Measurements from ENCODE around the gene PALM. TPM values are rescaled to one million over a fixed set of nuclear protein-coding genes. Genes with fewer than 3 reads are reported as not detected.
A peak's percentile ranks its signal among the peaks of the same experiment; 100 is the strongest.

PALM gene
- polyA plus RNA-seq, 4 donors: 12.4 to 37.6 (median 25.3) TPM

DNA sequence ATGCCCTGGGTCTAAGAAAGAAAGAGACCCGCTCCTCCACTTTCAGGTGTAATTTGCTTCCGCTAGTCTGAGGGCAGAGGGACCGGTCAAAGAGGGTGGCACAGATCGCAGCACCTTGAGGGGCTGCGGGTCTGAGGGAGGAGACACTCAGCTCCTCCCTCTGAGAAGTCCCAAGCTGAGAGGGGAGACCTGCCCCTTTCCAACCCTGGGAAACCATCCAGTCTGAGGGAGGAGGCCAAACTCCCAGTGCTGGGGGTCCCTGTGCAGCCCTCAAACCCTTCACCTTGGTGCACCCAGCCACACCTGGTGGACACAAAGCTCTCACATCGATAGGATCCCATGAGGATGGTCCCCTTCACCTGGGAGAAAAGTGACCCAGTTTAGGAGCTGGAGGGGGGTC lies 55.1 kb downstream of the PALM start:
- Histone ChIP-seq H3K27ac (ENCODE audit: low read depth in 1 of 3, low read length in 2 of 3) (no peak overlapping the region), H3K9me3 (ENCODE audit: control insufficient read depth in 2 of 2, insufficient read depth in 1 of 2, low read depth in 1 of 2, low read length in 1 of 2) (peaks cover 0 to 7% of the 10 kb centered on the region in 2 donors), H3K36me3 (ENCODE audit: control insufficient read depth in 3 of 3, insufficient read depth in 2 of 3, low read depth in 1 of 3, low read length in 3 of 3) (peaks cover 0 to 72% (median 28%) of the 10 kb centered on the region in 3 donors), H3K27me3 (ENCODE audit: control insufficient read depth in 3 of 3, insufficient read depth in 3 of 3, low read length in 3 of 3) (no peaks in the 10 kb centered on the region), H3K4me1 (ENCODE audit: control insufficient read depth in 3 of 3, insufficient read depth in 2 of 3, low read depth in 1 of 3, low read length in 2 of 3) (no peaks in the 10 kb centered on the region), H3K4me3 (ENCODE audit: low read depth in 1 of 3, low read length in 3 of 3) (no peak overlapping the region)
- FAIRE-seq: no peak
- no peak for DNase-seq
- 90 to 93% (median 91%) methylated on average over 6 of the region's 6 CpGs for WGBS, 3 donors

DNA sequence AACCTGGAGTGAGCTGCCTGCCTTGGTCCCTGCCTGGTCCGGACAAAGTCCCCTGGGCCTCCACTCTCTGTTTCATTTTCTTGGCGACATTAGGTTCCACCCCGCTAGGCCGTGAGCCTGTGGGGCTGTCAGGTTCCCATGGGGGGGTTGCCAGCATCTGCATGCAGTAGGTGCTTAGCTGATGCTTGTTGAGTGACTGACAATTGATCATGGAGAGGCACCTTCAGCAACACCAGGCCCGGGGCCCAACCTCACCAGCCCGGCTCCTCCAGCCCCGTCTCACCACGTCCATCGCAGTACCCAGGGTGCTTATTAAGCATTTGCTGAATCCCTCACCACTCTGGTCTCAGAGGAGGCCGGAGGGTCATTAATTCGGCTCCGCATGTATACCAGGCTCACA lies 55.6 kb downstream of the PALM start:
- WGBS, 3 donors: 82 to 90% (median 85%) methylated on average over 12 of the region's 12 CpGs
- no peaks in the 10 kb centered on the region for H3K27me3 ChIP-seq (ENCODE audit: control insufficient read depth in 3 of 3, insufficient read depth in 3 of 3, low read length in 3 of 3)
- no peak overlapping the region for H3K27ac ChIP-seq (ENCODE audit: low read depth in 1 of 3, low read length in 2 of 3)
- peaks cover 0 to 4% of the 10 kb centered on the region in 2 donors for H3K9me3 ChIP-seq (ENCODE audit: control insufficient read depth in 2 of 2, insufficient read depth in 1 of 2, low read depth in 1 of 2, low read length in 1 of 2)
- H3K4me3 ChIP-seq (ENCODE audit: low read depth in 1 of 3, low read length in 3 of 3): no peak overlapping the region
- DNase-seq: peak in 1 of 2 donors; percentile 24
- H3K4me1 ChIP-seq (ENCODE audit: control insufficient read depth in 3 of 3, insufficient read depth in 2 of 3, low read depth in 1 of 3, low read length in 2 of 3): no peaks in the 10 kb centered on the region
- FAIRE-seq: no peak
- H3K36me3 ChIP-seq (ENCODE audit: control insufficient read depth in 3 of 3, insufficient read depth in 2 of 3, low read depth in 1 of 3, low read length in 3 of 3): peaks cover 0 to 68% (median 28%) of the 10 kb centered on the region in 3 donors

DNA sequence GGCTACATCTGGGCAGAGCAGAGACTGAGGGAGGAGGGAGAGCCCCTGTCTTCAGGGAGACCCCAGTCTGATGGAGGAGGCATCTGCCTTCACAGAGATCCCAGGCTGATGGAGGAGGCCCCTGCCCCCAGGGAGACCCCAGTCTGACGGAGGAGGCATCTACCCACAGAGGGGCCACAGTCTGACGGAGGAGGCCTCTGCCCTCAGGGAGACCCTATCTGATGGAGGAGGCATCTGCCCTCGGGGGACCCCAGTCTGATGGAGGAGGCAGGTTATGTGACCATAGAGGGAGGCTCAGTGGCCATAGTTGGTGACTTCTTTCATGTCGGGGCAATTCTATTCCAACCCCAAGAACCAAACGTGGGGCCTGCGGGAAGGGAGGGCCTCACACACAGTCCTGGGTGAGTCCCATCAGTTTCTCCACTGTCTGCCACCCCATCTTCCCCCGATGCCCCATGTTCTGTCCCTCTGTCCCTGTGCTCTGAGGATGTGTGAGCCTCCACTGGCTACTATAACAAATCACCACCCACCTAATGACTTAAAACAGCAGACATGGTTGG lies 56.5 kb downstream of the PALM start:
- DNase-seq: peak; percentile 34 to 48
- WGBS, 3 donors: 56 to 81% (median 72%) methylated on average over 7 of the region's 7 CpGs
- Histone ChIP-seq H3K4me1 (ENCODE audit: control insufficient read depth in 3 of 3, insufficient read depth in 2 of 3, low read depth in 1 of 3, low read length in 2 of 3) (no peaks in the 10 kb centered on the region), H3K27me3 (ENCODE audit: control insufficient read depth in 3 of 3, insufficient read depth in 3 of 3, low read length in 3 of 3) (no peaks in the 10 kb centered on the region), H3K4me3 (ENCODE audit: low read depth in 1 of 3, low read length in 3 of 3) (no peak overlapping the region), H3K9me3 (ENCODE audit: control insufficient read depth in 2 of 2, insufficient read depth in 1 of 2, low read depth in 1 of 2, low read length in 1 of 2) (peaks cover 0 to 4% of the 10 kb centered on the region in 2 donors), H3K36me3 (ENCODE audit: control insufficient read depth in 3 of 3, insufficient read depth in 2 of 3, low read depth in 1 of 3, low read length in 3 of 3) (peaks cover 0 to 61% (median 23%) of the 10 kb centered on the region in 3 donors), H3K27ac (ENCODE audit: low read depth in 1 of 3, low read length in 2 of 3) (no peak overlapping the region)
- FAIRE-seq: no peak

DNA sequence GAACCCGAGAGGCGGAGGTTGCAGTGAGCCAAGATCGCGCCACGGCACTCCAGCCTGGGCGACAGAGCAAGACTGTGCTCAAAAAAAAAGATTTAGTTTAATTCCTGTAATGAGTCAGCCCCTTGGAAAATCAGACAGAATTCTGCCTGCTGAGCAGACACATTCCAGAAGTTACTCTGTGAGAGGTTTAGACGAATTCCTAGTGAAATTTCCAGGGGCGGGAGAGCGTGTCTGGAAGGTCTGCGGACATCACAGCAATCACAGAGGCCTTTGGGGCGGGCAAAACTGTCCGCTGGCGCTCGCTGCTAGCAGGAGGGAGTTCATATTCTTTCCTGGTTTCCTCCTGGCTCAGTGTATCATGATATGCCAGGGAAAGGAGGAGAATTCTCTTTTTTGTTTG lies 59.7 kb downstream of the PALM start:
- FAIRE-seq: no peak
- 61 to 84% (median 74%) methylated on average over 14 of the region's 14 CpGs for WGBS, 3 donors
- no peak for DNase-seq
- Histone ChIP-seq H3K9me3 (ENCODE audit: control insufficient read depth in 2 of 2, insufficient read depth in 1 of 2, low read depth in 1 of 2, low read length in 1 of 2) (no peaks in the 10 kb centered on the region), H3K27ac (ENCODE audit: low read depth in 1 of 3, low read length in 2 of 3) (no peak overlapping the region), H3K4me1 (ENCODE audit: control insufficient read depth in 3 of 3, insufficient read depth in 2 of 3, low read depth in 1 of 3, low read length in 2 of 3) (no peaks in the 10 kb centered on the region), H3K4me3 (ENCODE audit: low read depth in 1 of 3, low read length in 3 of 3) (no peak overlapping the region), H3K27me3 (ENCODE audit: control insufficient read depth in 3 of 3, insufficient read depth in 3 of 3, low read length in 3 of 3) (no peaks in the 10 kb centered on the region), H3K36me3 (ENCODE audit: control insufficient read depth in 3 of 3, insufficient read depth in 2 of 3, low read depth in 1 of 3, low read length in 3 of 3) (peaks cover 0 to 31% (median 12%) of the 10 kb centered on the region in 3 donors)

DNA sequence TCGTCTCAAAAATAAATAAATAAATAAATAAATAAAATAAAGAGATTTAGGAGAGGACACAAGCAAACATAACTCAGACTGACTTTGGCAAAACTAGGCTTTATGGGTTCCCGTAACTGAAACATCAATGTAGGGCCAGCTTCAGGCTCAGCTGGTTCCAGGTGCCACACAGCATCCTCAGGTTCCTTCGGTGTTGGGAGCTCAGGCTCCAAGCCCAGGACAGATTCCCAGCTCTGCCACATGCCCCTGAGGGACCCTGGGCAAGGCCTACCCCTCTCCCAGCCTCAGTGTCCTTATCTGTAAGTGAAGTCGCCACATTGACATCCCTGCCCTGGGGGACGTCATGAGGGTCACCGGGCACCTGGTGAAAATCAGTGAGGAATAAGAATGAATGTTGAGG lies 60.9 kb downstream of the PALM start:
- WGBS, 3 donors: 60 to 79% (median 69%) methylated on average over 5 to 6 of the region's 6 CpGs
- no peaks in the 10 kb centered on the region for H3K4me1 ChIP-seq (ENCODE audit: control insufficient read depth in 3 of 3, insufficient read depth in 2 of 3, low read depth in 1 of 3, low read length in 2 of 3)
- H3K9me3 ChIP-seq (ENCODE audit: control insufficient read depth in 2 of 2, insufficient read depth in 1 of 2, low read depth in 1 of 2, low read length in 1 of 2): no peaks in the 10 kb centered on the region
- H3K27me3 ChIP-seq (ENCODE audit: control insufficient read depth in 3 of 3, insufficient read depth in 3 of 3, low read length in 3 of 3): no peaks in the 10 kb centered on the region
- no peak overlapping the region for H3K27ac ChIP-seq (ENCODE audit: low read depth in 1 of 3, low read length in 2 of 3)
- H3K36me3 ChIP-seq (ENCODE audit: control insufficient read depth in 3 of 3, insufficient read depth in 2 of 3, low read depth in 1 of 3, low read length in 3 of 3): peaks cover 0 to 19% (median 2%) of the 10 kb centered on the region in 3 donors
- FAIRE-seq (no peak), DNase-seq (no peak)
- no peak overlapping the region for H3K4me3 ChIP-seq (ENCODE audit: low read depth in 1 of 3, low read length in 3 of 3)

DNA sequence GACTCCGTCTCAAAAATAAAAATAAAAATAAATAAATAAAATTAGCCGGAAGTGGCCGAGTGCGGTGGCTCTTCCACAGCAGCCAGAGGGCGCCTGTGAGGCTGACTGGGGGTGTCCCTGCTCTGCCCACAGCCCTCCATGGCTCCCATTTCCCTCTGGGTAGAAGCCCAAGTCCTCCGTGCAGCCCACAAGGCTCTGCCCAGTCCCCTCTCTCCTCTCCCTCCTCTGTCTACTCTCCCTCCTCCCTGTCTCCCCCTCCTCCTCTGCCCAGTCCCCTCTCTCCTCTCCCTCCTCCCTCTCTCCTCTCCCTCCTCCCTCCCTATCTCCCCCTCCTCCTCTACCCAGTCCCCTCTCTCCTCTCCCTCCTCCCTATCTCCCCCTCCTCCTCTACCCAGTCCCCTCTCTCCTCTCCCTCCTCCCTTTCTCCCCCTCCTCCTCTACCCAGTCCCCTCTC lies 62.6 kb downstream of the PALM start:
- H3K36me3 ChIP-seq (ENCODE audit: control insufficient read depth in 3 of 3, insufficient read depth in 2 of 3, low read depth in 1 of 3, low read length in 3 of 3): peaks cover 0 to 4% (median 0%) of the 10 kb centered on the region in 3 donors
- WGBS, 3 donors: 5 to 16% (median 8%) methylated on average over 6 of the region's 6 CpGs
- H3K4me3 ChIP-seq (ENCODE audit: low read depth in 1 of 3, low read length in 3 of 3): no peak overlapping the region
- FAIRE-seq (no peak), DNase-seq (no peak)
- H3K9me3 ChIP-seq (ENCODE audit: control insufficient read depth in 2 of 2, insufficient read depth in 1 of 2, low read depth in 1 of 2, low read length in 1 of 2): no peaks in the 10 kb centered on the region
- H3K27me3 ChIP-seq (ENCODE audit: control insufficient read depth in 3 of 3, insufficient read depth in 3 of 3, low read length in 3 of 3): no peaks in the 10 kb centered on the region
- no peak overlapping the region for H3K27ac ChIP-seq (ENCODE audit: low read depth in 1 of 3, low read length in 2 of 3)
- H3K4me1 ChIP-seq (ENCODE audit: control insufficient read depth in 3 of 3, insufficient read depth in 2 of 3, low read depth in 1 of 3, low read length in 2 of 3): no peaks in the 10 kb centered on the region

DNA sequence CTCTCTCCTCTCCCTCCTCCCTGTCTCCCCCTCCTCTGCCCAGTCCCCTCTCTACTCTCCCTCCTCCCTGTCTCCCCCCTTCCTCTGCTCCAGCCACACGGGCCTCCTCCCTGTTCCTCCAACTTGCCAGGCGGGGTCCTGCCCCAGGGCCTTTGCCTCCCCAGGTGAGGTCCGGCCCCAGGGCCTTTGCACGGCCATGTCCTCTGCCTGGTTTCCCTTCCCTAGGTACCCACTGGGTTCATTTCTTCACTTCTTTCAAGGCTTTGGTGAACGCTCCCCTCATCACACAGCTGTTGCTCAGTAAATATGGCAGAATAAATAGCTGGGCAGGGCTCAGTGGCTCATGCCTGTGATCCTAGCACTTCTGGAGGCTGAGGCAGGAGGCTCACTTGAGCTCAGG lies 63.3 kb downstream of the PALM start:
- no peak for DNase-seq
- H3K36me3 ChIP-seq (ENCODE audit: control insufficient read depth in 3 of 3, insufficient read depth in 2 of 3, low read depth in 1 of 3, low read length in 3 of 3): peaks cover 0 to 2% (median 0%) of the 10 kb centered on the region in 3 donors
- no peaks in the 10 kb centered on the region for H3K27me3 ChIP-seq (ENCODE audit: control insufficient read depth in 3 of 3, insufficient read depth in 3 of 3, low read length in 3 of 3)
- H3K9me3 ChIP-seq (ENCODE audit: control insufficient read depth in 2 of 2, insufficient read depth in 1 of 2, low read depth in 1 of 2, low read length in 1 of 2): no peaks in the 10 kb centered on the region
- H3K4me1 ChIP-seq (ENCODE audit: control insufficient read depth in 3 of 3, insufficient read depth in 2 of 3, low read depth in 1 of 3, low read length in 2 of 3): no peaks in the 10 kb centered on the region
- 71 to 85% (median 83%) methylated on average over 5 of the region's 5 CpGs for WGBS, 3 donors
- H3K27ac ChIP-seq (ENCODE audit: low read depth in 1 of 3, low read length in 2 of 3): no peak overlapping the region
- FAIRE-seq: no peak
- H3K4me3 ChIP-seq (ENCODE audit: low read depth in 1 of 3, low read length in 3 of 3): no peak overlapping the region

DNA sequence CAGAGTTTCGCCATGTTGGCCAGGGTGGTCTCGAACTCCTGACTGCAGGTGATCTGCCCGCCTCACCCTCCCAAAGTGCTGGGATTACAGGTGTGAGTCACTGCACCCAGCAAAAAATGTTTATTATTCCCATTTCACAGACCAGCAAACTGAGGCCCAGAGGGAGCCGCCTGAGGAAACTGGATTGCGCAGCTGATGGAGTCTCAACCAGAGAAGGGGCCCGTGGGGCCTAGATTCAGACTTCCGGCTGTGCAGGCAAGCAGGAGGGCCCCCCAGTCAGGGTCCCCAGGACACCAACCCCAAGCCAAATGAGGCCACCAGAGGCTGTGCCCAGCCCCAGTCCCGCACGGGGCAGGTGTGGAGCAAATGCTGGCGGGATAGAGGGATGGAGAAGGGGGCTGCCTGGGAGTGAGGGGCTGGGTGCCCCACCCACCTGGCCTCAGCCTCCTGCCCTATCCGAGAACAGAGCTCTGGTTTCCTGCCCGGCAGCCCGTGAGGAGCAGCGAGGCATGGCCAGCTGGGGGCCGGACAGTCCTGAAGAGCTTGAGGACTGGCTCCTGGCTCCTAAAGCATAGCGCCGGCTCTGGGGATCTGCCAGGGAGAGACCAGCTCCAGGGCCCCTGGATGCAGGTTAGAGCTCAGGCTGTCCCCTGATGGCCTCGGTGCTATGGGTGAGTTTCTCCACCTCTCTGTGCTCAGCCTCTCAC lies 64.1 kb downstream of the PALM start:
- Histone ChIP-seq H3K9me3 (ENCODE audit: control insufficient read depth in 2 of 2, insufficient read depth in 1 of 2, low read depth in 1 of 2, low read length in 1 of 2) (no peaks in the 10 kb centered on the region), H3K4me1 (ENCODE audit: control insufficient read depth in 3 of 3, insufficient read depth in 2 of 3, low read depth in 1 of 3, low read length in 2 of 3) (no peaks in the 10 kb centered on the region), H3K36me3 (ENCODE audit: control insufficient read depth in 3 of 3, insufficient read depth in 2 of 3, low read depth in 1 of 3, low read length in 3 of 3) (peaks cover 0 to 2% (median 0%) of the 10 kb centered on the region in 3 donors), H3K27ac (ENCODE audit: low read depth in 1 of 3, low read length in 2 of 3) (no peak overlapping the region), H3K27me3 (ENCODE audit: control insufficient read depth in 3 of 3, insufficient read depth in 3 of 3, low read length in 3 of 3) (no peaks in the 10 kb centered on the region), H3K4me3 (ENCODE audit: low read depth in 1 of 3, low read length in 3 of 3) (no peak overlapping the region)
- 76 to 84% (median 80%) methylated on average over 18 of the region's 18 CpGs for WGBS, 3 donors
- DNase-seq (no peak), FAIRE-seq (no peak)
